ENCODE measurements around the gene FAM204A.

The FAM204A gene

DNA sequence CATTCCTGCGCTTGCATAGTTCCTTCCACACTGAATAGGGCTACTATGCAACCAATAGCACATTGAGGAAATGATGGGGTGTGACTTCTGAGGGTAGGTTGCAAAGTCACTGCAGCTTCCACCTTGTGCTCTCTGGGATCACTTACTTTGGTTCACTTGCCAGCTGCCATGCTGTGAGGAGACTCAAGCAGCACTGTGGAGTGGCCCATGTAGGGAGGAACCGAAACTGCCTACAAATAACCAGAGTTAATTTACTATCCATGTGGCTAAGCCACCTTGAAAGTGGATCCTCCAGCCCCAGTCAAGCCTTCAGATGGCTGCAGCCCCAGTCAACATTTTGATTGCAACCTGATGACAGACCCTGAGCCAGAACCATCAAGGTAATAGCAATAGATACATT lies 64.3 kb downstream of the FAM204A start:
- ATAC-seq: no peak
- no peak for DNase-seq

DNA sequence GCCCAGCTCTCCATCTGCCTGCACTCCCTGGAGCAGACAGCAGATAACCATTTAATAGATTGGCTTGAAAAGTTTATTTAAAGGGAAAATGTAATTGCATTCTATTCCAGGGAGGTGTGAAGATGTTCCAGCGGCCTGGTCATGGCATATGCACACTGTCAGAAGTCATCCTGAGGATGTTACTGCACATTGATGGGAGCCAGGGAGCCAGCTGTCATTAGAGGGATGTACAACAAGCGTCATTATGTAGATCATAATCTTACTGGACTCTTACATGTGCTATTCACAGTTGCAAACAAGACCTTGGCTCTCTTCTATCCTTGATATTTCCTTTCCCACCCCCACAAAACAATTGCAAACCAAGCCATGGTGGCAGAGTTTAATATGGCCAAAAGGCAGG lies 65.4 kb downstream of the FAM204A start:
- DNase-seq (no peak), ATAC-seq (no peak)

DNA sequence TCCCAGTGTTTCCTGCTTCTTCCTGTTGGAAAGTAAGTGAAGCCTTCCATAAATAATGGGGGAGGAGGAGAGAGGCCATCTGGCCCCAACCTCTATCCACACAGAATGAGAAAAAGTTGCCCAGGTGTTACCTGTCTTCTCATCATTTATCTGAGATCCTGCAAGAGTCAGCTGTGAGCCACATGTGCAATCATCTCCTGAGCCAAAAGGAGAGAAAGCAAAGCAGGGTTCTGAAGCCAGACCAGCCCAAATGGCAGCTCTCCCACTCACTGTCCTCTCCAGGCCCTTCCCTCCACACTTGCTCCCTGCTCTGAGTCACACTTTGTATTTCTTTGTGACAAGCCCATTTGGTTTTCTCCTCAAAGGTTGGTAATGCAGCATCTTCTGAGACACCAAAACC lies 65.9 kb downstream of the FAM204A start:
- DNase-seq: no peak

DNA sequence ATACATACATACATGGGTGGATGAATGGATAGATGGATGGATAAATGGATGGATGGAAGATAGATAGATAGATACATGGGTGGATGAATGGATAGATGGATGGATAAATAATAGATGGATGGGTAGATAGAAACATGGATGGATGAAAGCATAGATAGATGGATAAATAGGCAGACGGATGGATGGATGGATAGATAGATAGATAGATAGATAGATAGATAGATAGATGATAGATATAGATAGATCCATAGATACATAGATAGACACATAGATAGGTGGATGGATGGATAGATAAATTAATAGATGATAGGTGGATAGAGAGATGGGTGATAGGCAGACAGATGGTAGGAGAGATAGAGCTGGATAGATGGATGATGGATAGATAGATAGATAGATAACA lies 68.5 kb downstream of the FAM204A start:
- no peak for DNase-seq
- no peak for ATAC-seq

More for the DNA sequence above, 65.9 kb downstream of the FAM204A start:
- no peak for ATAC-seq

DNA sequence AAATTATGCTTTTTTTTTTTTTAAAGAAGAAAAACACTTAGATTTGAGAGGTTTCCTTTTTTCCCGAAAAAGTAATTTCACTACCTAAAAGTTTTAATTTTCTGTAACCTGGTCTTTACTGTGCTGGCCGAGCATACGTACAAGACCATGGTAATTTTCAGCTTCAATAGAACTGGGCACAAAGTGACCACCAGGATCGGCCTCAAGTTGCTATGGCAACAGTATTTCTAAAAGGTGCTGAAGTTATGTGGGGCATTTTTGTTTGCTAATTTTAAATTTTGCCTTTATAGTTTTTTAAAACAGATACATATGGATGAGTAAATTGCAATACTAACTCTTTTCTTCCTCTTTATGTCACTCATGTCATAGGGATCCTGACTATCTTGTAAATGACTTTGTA lies 69.4 kb downstream of the FAM204A start:
- no peak for ATAC-seq
- DNase-seq: no peak

DNA sequence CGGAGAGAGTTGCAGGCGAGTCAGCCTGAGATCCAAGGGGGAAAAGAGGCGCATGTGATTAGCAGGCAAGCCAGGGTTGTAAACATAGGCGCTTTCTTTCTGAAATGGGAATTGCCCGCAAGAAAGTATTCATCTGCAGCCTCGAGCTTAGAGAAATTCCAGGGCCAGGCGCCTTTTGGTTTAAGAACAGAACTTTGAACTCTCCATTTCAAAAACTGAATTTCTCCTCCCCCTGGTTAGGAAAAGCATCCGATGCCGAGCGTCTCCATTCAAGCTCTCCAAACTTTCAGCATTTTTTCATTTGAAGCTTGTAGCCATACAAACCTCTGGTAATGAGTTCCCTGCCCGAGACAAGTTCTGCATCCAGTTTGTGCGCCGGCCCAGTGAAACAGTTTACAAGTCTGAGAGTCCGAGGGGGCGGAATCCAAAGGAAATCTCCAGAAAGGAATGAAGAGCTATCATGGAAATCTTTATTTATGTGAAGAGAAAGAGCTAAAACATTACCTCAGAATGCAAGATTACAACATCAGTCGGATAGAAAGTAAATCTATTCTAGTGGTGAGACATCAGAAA lies 69.9 kb downstream of the FAM204A start:
- no peak for DNase-seq
- no peak for ATAC-seq

DNA sequence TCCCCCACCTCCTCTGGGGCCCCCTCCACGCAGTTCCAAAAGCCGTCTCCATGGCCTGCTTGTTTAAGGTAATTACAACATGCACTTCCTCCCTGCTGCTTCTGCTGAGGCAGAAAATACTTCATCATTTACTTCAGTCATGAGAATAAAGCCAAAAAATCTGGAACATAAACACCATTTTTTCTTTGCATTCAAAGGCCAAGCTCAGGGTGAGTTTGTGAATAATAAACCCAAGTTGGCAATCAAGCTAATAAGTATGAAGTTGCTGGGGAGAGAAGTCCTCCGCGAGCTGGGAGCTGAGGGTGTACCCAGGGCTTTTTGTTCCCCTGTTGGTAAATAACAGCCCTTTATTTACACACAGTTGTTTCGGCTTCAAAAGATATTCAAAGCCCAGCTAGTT lies 70.5 kb downstream of the FAM204A start:
- ATAC-seq: no peak
- no peak for DNase-seq

DNA sequence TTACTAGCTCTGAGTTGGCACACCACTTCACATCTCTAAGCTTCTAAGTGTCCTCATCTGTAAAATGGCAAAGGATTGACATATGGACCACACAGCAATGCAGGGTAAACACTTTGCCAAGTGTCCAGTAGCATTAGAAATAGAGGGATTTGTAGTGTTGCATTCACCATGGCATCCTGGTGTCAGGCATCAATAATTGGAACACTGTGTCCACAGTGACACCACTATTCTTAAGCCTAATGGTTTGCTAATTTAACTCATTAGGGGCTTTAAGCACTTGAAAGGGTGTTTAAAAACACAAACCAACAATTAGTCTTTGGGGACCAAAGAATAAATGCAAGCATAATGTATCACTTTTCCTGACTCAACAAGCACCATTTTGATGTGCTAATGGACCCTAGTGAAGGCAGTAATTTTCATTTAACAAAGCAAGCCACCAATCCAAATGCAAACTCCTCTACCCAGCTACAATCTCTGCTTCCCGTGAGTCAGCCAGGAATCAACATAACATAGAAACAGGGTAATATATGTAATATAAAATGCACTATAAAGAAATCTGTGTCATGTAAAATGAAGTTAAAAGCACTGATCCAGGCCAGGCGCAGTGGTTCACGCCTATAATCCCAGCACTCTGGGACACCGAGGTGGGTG lies 75.9 kb downstream of the FAM204A start:
- no peak for DNase-seq
- ATAC-seq: no peak

DNA sequence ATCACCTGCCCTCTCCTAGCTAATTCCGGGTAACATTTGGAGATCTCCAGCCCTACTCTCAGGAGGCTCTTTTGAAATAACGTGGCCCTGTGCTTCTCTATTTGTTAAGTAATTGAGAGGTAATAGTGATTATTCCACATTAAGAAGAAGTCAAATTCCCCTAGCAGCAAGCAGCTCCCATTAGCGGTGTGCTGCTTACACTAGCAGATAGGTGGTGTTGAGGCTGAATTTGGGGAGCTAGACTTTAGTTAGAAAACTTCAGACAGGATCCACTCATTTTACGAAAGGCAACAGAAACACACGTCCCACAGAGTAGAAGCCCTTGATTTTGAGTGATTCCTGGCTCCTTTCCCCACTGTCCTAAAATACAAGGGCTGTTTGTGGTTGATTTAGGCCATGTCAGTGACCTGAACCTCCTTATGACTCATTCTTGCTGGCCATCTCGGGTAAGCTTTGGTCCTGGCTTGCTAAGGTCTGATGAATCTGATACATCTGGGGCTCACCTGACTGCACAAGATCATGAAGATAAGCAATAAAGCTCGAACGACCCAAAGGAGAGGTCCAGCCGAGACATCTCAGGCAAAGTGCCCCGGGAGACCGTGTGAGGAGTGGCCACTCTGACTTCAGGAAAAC lies 77.2 kb downstream of the FAM204A start:
- ATAC-seq (no peak), DNase-seq (no peak)

DNA sequence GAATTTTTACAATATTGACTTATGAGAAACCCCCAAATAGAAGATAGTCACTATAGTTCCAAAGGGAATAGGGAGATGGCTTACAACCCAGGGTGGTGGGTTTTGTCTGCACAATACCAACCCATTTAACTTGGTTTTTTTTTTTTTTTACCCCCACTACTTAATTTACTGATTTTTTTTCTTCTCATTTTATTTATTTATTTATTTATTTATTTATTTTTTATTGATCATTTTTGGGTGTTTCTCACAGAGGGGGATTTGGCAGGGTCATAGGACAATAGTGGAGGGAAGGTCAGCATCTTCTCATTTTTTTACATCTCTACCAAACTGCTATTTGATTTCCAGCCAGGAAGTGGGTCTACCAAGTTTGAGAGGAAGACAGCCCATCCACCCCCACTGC lies 77.9 kb downstream of the FAM204A start:
- DNase-seq (no peak), ATAC-seq (no peak)

DNA sequence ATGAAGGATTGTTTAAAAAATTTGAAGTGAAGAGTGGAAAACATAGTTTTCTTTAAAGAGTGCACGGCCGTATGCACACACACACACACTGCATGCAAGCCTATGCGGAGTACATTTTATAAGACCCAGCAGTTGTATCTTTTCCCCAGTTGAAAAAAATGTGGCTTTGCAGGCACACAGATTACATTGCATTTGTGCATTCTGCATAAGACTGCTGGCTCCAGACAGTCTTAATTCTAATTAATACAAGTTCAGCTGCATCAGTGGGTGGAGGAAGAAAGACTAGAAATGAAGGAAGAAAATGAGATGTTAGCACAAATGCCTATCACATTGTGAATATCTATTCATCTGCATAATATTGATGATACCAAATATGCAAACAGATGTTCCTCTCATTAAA lies 79.6 kb downstream of the FAM204A start:
- ATAC-seq (no peak), DNase-seq (no peak)

DNA sequence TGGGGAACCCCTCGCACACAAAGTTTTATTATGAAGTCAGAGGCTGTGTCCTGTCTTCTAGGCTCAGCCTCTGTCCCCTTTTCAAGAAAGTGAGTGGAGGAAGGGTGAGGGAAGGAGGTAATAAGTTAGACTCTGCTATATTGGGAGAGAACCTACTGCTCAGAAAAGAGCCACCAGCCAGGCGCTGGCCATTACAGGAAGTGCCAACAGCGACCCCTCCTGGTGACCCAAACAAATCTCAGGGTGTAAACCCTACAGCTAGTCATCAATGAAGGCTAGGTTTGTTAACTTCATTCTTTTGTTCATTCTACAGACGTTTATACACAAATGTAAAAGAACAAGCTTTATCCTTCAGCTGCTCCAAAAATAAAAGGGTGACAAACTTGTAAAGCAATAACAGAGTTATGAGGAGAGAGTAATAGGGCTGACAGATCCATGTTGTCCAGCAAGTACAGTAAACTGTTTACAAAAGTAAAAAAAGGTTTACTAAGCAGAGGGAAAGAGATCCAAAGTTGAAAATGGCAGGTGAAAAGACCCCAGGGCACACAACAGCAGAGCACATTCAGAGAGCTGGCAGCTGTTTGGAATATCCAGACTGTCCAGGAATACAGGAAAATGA lies 82.7 kb downstream of the FAM204A start:
- no peak for ATAC-seq
- DNase-seq: peak; percentile 39

DNA sequence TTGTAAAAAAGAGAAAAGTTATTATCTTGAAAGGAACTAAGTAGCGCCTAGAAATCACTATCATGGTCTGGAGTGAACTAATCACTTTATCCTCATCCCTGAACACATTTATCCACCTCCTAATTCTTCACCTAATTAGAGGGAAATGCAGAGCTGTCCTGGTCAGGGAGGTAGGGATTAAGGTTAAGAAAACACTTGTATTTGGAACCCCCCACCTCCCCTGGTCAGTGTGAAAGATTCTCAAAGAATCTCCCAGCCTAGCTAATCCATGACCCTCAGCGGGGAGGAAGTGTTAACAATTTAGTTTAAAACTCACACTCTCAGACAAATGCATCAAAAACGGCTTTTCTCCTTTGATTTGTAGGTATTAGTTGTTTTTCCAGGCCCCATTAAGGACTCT lies 83.8 kb downstream of the FAM204A start:
- ATAC-seq (no peak), DNase-seq (no peak)

DNA sequence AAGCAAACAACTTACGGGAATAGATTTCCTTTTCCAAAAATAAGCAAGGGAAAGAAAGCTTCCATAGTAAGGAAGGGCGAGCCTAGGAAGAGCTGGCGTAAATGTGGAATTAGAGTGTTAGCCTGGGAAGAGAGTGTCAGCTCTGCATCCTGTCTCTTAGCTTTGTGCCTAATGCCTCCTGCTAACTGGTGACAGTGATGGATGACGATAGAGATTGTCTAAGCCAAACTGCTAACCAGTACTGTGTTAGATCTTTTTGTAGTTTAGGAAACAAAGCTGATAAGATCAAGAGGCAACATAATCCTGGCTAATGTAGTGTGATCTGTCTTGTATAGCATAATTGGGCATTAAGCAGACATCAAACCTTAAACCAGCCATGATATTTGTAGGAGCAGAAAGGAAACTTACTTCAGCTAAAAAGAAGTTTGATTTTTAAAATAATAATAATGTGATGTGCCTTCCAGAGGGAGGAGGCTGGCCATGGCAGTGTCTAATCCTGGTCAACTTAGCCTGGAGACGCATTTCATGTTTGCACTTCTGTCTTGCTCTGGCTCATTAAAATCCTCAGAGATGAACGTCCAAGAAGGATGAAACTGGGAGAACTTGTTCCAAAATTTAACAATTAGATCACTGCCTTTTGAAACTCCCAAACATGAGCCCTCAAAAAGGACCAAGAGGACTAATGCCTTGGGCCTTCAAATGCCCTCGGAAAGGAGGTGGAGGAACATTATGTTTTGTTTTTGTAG lies 85.1 kb downstream of the FAM204A start:
- ATAC-seq: no peak
- no peak for DNase-seq

DNA sequence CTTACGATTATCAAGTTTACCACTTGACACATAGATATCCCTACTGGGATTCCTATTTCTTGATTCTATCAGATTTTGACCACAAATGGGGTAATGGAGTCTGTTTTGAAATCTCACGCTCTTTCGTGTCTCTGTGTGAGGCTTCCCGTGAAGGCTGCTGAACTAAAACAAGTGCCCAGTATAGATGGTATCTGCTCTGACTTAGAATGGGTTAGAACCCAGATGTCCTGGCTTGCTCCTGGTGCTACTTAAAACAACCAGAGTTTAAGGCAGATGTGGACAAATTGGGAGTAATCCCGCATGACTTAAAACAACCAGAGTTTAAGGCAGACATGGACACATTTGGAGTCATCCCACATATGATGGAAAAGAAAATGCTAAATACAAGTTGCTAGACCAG lies 85.9 kb downstream of the FAM204A start:
- ATAC-seq (no peak), DNase-seq (no peak)

DNA sequence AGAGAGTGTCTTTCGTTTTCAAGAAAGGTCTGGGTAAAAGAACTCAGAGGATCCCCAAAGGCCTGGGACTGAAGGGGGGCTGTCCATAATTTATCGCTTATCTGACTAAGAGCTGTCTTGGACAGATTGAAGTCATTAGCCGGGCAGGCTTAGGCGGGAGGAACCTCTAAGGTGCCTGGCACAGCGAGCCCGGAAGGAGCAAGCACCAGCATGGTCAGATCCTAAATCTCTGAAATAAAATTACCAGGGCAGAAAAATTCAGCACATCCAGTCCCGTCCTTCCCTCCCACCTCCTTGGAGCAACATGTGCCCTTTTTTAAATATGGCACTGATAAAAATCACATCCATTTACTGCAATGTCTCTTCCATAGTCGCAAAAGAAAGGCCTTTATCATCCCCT lies 86.8 kb downstream of the FAM204A start:
- ATAC-seq: no peak
- DNase-seq: no peak

DNA sequence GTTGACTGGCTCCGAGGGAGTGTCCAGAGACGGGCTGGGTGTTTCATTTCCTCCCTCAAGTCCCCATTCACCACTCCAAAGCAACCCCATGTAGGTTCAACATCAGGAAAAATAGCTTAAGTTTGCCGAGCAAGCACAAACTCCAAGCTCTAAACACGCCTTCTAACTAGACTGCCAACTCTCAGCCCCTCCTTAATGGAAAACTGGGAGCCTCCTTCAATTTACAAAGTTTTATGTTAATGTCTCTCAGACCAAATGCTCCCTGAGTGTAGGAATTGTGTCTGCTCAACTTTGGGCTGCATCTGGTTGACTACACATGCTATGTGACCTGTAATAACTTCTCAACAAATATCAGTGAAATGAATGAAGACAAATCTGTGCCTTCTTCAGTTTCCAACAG lies 87.5 kb downstream of the FAM204A start:
- ATAC-seq (no peak), DNase-seq (no peak)

DNA sequence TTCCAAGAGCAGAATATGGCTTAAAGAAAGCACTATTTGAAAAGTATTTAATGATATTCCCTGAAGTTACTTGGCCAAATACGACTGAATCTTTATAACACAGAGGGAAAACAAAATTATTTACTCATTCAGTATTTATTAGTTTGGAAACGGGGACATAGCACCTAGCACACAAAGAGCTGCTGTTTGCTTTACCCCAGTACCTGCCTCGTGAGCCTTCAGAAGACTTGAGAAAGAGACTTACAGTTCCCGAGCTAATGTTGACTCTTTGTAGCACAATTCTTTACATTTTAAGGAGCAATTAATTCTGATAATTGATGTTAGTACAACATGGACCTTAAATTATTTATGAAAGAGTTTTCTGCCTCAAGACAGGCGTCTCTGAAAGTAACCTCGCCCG lies 88.7 kb downstream of the FAM204A start:
- no peak for DNase-seq

DNA sequence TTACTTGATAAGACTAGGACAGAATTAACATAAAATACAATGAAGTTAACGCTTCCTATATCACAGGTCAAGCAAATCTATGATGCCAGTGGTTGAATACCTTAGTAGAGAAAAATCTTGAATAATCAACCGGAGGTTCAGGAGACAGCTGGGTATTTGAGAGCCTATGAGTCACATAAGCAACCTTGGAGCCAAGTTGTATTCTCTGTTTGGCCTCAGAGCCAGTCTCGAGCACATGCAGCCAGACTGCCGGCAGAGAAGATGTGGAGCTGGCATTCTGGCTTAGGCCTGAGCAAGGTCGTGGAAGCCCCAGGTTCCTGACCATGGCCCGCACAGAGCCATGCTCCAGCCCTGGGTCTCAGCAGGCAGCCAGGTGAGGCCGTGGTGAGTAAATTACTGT lies 90.3 kb downstream of the FAM204A start:
- DNase-seq: no peak

More for the DNA sequence above, 88.7 kb downstream of the FAM204A start:
- no peak for ATAC-seq

DNA sequence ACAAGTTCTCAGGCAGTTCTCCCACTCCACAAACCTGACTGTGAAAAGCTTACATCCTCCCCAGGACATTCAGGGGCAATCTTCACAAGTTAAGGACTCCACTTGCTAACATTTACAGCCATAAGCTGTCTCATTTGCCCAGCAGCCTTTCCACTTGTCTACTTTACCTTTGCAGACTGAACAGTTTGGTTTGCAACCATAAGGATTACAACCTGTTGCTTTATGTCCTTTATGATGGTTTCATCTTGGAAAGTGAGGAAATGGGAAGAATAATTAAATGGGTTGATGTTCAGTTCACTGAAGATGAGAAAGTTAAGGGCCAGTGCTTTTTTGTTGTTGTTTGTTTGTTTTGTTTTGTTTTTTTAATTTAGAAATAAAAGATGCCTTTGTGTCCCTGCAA lies 92.4 kb downstream of the FAM204A start:
- ATAC-seq: no peak
- DNase-seq: no peak

More for the DNA sequence above, 90.3 kb downstream of the FAM204A start:
- ATAC-seq: no peak
